ENCODE data around the gene SDK2.
"Not testable (repeated sequence)": the region's sequence is repeated elsewhere in the genome, so short reads cannot be mapped to it uniquely, and the experiment has no call there.

Gene SDK2

DNA sequence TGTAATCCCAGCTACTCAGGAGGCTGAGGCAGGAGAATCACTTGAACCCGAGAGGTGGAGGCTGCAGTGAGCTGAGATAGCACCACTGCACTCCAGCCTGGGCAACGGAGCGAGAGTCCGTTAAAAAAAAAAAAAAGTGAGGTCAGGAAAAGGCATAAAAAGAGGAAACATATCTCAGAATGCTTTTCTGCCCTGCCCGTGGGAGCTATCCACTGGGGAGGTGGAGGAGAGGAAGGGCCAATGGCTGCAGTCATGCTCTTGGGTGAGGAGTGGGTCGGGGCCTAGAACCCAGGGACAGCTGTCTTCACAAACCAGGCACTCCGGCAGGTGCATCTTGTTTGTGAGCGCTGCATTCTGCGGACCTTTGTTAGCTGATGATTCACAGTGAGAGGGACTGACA is 272.4 kb downstream of the SDK2 start:
- DNase-seq (ENCODE audit: low read depth): no peak
- no peak overlapping the region for H3K4me3 ChIP-seq (ENCODE audit: low read length)
- TF ChIP-seq CTCF (conservative IDR thresholded peaks at IDR 0.05; ENCODE audit: low read depth, low read length): no peak

DNA sequence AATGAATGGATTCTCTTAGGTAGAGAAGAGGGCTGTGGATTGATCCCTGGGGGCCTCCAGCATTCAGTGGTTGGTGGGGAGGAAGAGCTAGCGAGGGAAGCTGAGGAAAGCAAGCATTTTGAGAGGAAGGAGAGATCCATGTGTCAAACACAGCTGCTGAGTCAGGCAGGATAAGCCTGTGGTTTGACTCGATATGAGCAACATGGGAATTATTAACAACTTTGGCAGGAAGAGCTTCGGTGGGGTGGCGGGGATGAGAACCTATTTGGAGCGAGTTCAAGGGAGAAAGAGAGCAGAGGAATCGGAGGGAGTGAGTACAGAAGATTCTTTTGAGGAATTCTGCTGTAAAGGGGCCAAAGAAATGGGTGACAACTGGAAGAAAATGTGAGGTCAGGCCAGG is 273.0 kb downstream of the SDK2 start:
- no peak overlapping the region for H3K4me3 ChIP-seq (ENCODE audit: low read length)
- no peak for TF ChIP-seq CTCF (conservative IDR thresholded peaks at IDR 0.05; ENCODE audit: low read depth, low read length)
- peak; percentile 51 for DNase-seq (ENCODE audit: low read depth)

DNA sequence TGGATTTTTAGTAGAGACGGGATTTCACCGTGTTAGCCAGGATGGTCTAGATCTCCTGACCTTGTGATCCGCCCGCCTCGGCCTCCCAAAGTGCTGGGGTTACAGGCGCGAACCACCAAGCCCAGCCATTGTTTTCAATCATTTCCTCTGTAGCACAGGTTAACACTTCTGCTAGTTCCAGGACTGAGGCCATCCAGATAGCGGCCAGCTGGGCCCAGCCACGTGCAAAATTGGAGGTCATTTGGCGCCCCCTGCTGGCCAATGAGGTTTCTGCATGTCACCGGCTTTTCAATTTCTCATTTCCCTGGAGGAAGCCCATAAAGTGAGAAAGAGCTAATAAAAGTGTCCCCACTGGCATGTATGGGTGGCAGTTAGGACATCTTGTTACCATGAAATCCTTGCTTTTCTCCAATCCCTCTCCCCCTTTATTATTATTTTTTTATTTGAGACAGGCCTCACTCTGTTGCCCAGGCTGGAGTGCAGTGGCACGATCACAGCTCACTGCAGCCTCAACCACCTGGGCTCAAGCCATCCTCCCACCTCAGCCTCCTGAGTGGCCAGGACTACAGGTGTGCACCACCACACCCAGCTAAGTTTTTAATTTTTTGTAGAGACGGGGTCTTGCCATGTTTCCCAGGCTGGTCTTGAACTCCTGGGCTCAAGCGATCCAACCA is 274.3 kb downstream of the SDK2 start:
- DNase-seq (ENCODE audit: low read depth); H3K4me3 ChIP-seq (ENCODE audit: low read length): not testable (repeated sequence)
- peak; percentile 75 for TF ChIP-seq CTCF (conservative IDR thresholded peaks at IDR 0.05; ENCODE audit: low read depth, low read length)

DNA sequence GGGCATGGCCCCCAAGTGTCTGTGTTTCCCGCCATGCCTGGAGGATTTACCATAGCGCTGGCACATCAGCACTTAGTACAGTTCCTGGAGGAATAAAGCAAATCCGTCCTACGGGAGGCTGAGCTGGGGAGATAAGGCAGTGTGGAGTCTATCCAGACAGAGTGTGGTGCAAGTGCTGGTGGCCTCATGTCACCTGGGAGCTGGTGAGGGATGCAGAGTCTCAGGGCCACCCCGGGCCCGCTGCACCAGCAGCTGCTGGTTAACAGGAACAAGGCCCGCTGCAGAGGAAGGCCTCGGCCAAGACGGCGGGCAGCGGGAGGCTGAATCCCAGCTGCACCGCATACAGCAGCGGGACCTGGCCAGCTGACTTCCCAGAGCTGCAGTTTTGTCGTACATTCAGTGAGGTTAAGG is 275.1 kb downstream of the SDK2 start:
- TF ChIP-seq CTCF (conservative IDR thresholded peaks at IDR 0.05; ENCODE audit: low read depth, low read length): no peak
- no peak overlapping the region for H3K4me3 ChIP-seq (ENCODE audit: low read length)
- no peak for DNase-seq (ENCODE audit: low read depth)

DNA sequence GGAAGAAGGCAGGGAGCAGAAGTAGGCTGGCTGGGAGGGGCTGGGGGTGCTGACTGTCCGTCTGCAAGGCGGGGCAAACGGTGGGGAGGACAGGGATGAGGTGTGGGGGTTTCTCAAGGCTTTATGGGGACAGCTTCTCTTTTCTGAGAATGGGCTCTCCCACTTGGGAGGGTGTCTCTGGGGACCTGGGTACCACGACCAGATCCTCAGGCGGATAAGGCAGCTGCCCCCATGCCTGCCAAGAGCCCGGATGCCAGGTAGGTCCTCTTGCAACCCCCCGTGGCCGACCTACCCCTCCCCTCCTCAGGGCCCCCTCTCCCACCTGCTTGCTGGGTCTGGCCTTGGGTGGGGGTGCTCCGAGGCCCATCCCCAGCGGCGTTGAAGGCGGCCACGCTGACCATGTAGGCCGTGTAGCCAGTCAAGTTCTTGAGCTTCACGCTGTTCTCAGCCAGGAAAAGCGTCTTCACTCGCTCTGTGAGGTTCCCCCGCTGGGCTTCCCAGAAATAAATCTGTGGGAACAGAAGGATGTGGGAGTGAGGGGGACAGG is 276.1 kb downstream of the SDK2 start:
- TF ChIP-seq CTCF (conservative IDR thresholded peaks at IDR 0.05; ENCODE audit: low read depth, low read length): no peak
- DNase-seq (ENCODE audit: low read depth): no peak
- H3K4me3 ChIP-seq (ENCODE audit: low read length): no peak overlapping the region

GRCh38 chr17:73365906-73366623 is 278.2 kb downstream of the SDK2 start:
- TF ChIP-seq CTCF (conservative IDR thresholded peaks at IDR 0.05; ENCODE audit: low read depth, low read length): no peak
- no peak for DNase-seq (ENCODE audit: low read depth)
- no peak overlapping the region for H3K4me3 ChIP-seq (ENCODE audit: low read length)
